NOMO-1 treated with DMSO at 0.1 percent for 48 hours (cell line): ENCODE measurements around the gene ME3.

ENCODE experiments used
- DNase-seq: peaks from one replicate; lab custom pipeline; 2025; ENCODE audit not compliant: unreplicated experiment; lab: John Stamatoyannopoulos, UW

The ME3 gene

DNA sequence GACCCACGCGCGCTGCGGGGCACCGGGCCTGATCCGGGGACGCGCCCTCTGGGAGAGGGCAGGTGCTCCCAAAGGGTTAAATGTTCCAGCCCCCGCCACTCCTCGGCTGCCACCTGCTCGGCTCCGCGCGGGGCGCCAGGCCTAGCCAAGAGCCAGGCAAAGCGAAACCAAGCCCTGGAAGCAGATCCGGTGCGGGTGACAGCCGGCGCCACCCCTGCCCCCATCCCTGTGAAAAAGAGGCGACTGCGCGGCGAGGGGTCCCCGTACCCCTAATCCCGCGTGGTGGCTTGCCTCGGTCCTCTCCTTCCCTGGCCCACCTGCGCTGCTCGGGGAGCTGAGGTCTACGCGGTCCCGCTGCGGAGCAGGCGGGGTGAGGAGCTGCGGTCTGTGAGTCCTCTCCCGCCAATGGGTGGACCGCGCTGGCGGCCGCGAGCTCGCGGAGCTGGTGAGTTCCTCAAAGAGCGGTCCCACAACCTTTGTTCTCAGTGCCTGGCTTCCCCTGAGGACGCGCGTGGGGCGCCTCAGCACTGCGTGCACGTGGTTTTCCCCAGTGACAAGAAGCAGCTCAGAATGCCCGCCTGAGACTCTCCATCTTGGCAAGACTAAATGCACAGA, at the start of gene ME3:
TSS of gene ME3 (minus strand) at position 610 of the 615 bp plus-strand sequence.
- peak; percentile 39 for DNase-seq

DNA sequence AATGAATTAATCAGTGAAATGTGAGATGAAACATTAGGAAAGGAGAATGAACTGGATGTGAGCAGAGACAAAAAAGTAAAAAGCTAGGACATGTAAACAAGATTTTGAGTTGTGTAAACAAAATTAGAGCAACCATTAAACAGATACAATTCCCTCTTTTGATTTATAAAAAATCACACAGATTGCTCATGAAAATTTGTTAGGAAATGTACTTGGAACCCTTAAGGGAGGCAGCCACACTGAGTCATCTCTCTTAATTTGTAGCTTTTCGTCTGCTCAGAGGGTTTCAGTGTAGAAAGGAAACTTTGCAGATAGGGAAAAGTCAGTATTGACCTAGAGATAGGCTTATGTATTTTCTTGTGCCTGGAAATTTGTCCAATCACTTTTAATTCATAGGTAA, 49.6 kb upstream of the ME3 start:
- DNase-seq = no peak

DNA sequence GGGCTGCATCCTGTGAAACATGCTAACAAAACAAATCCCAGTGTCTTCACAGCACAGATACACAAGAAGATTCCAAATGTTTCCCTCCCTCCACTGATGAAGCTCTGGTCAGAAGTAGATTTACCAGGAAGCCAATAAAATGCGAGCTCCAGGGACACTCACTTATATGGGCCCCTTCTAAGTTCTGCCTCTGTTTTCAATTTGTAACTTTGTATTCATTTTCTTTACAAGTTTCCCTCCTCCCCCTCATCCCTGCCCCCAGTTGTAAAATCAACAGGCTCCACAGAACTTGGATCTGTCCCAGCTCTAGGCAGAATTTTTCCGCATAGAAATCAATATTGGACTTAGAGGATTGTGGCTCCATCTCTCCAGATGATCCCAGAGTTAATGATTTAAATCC, 48.1 kb upstream of the ME3 start:
- DNase-seq = no peak

DNA sequence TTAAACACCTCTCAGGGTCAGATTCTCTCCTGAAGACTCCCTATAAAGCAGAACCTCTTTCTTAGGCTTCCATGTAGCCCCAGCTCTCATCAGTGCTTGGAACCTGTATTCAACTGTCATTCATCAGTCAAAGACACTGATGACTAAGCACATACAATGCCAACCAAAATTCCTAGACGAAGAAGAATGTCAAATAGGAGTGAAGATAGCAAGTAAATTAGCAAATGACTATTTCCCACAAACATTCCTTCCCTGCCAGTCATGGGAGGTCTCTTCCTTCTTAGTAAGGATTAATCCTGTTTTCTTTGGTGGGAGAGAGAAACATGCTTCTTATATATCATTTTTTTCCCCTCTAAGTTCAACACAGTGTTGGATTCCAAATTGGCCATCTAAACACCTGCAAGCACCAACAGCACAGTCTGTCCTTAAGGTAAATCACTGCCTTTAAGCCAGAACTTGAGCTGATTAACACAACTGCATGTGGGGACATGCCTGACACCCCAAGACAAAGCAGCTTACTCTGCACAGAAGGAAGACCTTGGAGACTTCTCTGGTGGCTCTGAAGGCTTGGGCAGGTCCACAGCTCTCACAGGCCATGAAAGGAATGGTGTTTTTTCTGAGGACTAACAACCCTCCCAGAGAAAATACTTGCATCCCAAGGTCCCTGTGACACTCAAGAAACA, 47.5 kb upstream of the ME3 start:
- no peak for DNase-seq

DNA sequence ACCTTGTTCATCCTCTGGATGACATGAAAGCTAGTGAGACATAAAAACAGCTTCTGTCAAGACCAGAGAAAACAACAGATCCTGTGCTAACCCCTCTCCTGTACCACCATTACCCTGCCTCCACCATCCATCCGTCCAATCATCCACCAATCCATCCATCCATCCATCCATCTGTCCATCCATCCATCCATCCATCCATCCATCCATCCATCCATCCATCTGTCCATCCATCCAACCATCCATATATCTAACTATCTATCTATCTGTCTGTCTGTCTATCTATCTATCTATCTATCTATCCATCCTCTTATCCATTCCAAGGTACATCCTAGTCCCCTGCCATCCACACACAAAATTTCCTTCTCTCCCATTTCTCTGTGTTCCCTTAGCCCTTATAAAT, 46.6 kb upstream of the ME3 start:
- no peak for DNase-seq

DNA sequence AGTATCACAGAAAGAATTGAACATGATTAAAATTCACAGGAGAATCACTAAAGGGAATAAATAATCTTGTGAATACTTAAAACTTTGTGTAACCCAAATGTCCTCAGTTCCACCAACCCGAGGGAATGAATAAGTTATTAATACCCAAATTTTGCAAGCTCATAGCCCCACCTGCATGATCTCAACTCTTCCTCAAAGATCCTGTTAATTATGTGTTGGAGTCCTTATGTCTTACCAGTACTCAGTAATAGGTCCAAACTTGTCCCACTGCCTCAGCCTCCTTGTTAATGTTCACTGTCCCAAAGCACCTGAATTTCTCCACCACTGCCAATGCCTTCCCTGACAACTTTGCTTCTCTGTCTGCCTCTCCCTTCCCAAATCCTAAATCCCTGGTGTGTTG, 46.1 kb upstream of the ME3 start:
- DNase-seq = no peak

DNA sequence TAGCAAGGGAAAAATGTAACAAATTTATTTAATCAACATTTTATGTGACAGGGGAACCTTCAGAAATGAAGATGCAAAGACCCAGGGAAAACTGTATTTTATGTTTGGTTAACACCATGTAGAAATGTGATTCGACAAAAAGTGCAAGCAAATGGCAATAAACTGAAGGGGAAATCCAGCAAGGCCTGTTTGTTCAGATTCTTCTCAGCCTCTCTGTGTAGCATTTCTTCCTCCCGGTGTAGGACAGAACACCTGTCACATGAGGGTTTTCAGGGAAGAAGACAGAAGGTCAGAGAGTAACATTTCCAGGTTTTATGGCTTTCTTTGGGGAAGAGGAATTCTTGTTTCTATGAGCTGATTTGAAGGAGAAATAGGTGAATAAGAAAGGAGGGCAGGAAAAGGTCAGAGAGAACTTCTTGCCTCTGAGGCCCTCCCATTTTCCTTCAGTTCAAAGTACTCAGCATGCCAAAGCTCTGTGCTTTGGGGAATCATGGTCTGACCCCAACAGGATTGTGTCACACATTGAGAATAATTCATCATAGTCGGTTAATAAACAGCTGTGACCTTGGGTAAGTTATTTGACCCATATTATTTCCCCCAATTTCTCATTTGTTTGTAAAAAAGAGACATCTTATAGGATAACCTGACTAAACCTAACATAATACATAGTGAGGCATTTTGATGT, 45.5 kb upstream of the ME3 start:
- DNase-seq = no peak

DNA sequence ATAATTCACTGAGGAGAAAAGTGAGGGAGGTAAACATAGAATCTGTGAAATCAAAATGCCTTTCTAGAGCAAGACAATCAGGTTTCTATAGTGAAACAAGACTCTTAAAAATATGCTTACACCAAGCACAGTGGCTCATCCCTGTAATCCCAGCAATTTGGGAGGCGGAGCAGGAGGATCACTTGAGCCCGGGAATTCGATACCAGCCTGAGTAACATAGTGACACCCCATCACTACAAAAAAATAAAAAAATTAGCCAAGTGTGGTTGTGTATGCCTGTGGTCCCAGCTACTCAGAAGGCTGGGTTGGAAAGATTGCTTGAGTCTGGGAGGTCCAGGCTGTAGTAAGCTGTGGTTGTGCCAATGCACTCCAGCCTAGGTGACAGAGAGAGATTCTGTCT, 43.2 kb upstream of the ME3 start:
- no peak for DNase-seq

DNA sequence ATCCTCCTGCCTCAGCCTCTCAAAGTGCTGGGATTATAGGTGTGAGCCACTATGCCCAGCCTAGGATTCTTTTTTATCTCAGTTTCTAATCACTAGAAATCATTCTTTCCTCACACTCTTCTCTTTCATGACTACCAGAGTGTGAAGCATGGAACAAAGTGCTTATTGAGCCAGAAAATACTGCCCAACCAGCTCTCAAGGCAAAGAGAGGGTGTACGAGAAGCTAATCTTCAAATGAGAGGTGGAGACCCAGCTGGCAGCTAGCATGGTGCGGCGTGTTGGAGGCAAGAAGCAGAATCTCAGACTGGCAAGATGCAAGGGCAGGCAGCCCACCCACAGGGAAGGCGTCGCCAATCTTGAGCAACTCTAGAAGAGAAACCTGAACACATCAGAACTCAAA, 41.1 kb upstream of the ME3 start:
- DNase-seq = no peak

DNA sequence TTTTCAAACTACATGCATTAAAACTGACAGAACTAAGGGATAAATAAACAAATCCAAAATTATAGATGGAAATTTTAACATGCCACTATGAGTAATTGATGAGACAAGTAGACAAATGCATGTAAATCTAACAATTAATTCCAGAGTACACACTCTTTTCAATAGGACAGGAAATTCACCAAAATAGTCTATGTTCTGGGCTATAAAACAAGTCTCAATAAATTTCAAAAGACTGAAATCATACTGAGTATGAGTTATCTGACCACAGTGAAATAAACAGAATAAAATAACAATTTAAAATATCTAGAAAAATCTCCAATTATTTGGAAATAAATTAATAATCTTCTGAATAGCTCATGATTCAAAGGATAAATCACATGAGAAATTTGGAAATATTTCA, 38.5 kb upstream of the ME3 start:
- no peak for DNase-seq

DNA sequence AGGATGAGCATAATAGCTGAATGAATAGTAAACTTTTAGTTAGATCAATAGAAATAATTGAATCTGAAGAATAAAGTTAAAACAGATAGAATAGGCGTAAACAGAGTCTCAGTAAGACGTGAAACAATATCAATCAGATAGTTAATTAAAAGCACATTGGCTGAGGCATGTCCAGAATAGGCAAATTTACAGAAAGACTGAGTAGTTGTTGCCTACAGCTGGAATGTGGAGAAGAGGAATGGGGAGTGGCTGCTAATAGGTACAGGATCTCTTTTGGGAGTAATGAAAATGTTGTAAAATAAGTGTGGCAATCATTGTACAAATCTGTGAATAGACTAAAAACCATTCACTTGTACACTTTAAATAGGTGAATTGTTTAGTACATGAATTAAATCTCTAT, 36.3 kb upstream of the ME3 start:
- DNase-seq = no peak

DNA sequence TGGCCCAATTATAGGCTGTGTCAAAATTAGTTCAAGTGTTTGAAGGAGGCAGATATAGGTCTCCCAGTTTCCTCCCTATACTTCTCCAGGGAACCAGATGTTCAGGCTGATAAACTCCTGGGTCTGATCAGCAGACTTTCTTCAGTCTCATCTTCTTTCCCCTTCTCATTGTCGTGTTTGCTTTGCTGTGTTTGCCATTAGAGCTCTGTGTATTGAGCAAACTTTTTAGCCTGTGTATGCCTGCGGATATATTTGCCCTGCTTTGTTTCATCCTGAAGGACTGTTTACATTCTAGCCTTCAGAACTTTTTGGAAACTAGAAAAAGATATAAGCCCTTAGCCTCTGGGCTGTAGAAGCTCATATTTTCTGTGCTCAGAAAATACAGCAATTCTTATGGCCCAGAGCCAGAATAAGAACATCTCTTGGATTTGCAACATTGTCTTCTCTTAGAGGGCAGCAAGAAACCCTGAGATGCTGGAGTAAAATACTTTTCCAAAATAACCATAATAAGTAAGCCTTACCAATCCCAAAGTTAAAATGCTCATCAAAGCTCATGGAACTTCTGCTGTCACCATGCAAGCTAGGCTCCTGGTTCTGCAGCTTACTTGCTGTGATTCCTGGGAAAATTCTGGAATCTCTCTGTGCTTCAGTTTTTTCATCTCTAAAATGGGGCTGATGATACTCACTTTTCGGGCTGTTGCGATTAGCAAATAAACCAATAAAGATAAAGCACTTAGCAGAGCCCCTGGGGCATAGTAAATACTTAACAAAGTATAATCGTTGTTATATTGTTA, 34.1 kb upstream of the ME3 start:
- no peak for DNase-seq

DNA sequence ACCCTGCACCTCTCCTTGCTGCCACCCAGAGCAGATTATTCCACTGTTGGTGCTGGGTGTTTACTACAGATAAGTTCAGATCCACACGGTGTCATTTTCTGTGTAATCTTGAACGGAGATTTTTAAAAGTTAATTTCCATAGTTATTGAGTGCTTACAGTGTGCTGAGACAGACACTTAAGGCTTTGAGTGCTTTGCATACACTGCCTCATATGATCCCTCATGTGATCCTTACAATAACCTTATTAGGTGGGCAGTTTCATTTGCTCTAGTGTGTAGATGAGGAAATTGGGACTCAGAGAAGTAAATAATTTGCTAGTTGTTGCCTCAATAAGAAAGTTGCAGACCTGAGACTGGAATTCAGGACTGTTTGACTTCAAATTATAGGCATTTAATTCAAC, 32.3 kb upstream of the ME3 start:
- no peak for DNase-seq

DNA sequence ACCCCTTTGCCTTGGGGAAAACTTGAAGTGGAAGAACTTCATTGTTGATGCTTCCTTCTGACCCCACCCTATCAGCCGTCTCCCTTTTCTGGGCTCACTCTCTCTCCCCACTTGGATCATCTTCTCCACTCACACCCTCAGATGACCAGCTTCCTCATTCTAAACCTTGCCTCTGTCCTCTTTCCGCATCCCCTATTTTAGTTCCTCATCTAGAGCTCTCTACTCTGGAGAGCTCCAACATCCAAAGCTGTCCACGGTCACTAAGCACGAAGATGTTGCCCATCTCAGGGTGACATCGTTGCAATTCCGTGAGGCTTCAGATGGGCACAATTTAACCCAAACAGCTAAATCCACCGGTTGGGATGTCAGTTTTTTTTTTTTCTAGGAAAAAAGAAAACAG, 31.6 kb upstream of the ME3 start:
- DNase-seq = peak; percentile 70

DNA sequence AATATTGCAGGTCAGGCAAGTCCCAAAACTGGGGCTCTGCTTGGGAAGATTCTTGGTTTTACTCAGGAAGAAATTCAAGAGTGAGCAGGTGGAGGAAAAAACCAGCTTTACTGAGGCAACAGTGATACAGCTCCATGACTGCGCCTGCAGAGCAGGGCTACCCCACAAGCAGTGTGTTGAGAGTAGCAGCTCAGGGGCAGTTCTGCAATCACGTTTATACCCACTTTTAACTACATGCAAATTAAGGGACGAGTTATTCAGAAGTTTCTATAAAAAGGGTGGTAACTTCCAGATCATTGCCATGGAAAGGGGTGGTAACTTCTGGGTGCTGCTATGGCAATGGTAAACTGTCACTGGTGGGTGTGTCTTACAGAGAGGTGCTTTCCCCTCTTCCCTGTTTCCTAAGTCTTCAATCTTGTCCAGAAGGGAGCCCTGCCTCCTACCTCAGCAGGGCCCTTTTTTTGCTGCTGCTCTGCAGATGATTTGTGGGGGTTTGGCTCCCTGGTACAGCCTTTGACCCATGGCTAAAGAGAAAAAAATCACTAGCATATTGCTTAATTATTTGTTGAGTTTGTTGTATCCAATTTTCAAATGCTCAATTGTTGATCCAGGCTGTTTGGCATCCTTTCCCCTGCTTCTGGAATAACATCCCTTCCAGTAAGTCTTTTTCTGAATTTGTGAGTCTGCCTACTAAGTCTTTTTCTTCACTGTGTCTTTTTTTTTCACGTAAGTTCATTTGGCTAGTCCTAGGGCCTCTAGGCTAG, 30.0 kb upstream of the ME3 start:
- DNase-seq = no peak

DNA sequence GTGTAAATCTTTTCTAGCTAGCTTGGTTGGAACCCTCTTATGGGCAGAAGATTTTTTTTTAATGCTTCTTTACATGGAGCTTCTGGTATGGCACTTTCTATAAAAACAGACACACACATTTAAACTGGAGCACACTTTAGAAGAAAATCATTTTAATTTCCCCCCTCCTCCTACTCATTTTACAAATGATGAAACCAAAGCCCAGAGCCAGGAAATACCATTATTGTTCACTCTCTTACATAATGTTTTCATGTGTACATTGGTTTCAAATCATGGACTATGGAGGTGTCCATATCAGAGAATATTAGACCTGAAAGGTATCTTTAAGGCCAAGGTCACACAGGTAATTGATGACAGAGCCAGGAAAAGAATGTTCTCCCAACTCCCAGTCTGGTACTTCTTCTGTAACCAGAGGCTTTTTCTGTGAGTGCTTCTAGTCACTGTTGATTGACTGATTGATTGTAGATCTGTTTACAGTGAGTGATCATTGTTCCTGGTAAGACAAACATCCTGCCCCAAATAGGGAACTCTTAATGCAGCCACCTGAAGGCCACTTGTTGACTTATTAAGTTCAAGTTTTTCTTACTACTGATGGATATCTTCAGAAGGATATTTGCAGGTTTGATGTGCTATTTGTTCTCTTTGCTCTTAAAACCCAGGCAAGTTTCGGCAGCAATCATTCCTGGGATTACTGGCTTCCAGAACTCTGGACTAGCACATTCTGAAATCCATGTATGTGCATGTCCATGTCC, 26.8 kb upstream of the ME3 start:
- DNase-seq = no peak

DNA sequence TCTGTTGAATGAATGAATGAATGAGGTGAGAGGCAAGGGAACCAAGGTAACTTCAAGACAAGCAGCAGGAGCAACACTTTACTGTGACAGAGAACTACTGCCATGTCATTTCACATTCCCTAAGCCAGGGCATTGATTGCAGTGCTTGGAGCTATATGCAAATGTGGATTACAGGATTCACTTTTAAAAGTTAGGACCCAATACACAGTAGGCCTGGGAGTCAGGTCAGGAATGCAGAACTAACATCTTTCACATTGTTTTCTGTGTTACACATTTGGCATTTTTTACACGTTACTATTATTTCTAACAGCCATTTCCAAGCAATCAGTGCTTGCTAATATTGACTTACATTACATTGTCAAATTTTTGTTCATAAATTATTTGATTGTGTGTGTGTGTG, 26.2 kb upstream of the ME3 start:
- no peak for DNase-seq

DNA sequence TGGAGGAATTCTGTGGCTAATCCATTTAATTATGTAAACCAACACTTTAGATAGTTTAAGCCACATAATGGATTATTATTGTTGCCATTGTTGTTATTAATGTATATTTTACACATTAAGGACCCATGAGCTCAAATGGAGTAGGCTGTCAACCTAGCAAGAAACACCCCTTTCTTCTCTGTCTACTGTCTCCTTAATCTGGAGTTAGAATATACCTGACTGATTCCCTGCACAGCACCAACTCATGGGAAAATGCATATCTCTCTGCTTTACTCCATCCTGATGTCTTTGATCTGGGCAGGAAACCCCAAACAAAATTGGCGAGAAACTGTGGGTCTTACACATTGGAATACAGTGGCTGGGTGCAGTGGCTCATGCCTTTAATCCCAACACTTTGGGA, 24.0 kb upstream of the ME3 start:
- DNase-seq = no peak

DNA sequence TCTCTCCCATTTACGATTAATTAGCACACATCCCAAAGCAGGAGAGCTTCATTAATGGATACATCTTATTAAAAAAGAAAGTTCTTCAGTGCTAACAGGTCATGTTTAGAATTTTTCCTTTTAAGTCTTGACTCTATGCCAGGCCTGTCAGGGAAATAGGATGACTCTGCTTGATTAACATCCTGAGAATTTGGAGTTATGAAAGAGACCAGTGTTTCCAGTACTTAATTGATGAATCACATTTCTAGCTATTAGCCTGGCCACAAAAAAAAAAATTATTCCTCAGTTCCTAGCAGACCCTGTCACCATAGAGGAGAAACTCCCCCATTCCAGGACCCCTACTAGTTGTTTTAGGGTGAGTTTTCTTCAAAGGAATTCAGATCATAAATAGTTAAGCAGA, 23.6 kb upstream of the ME3 start:
- no peak for DNase-seq

DNA sequence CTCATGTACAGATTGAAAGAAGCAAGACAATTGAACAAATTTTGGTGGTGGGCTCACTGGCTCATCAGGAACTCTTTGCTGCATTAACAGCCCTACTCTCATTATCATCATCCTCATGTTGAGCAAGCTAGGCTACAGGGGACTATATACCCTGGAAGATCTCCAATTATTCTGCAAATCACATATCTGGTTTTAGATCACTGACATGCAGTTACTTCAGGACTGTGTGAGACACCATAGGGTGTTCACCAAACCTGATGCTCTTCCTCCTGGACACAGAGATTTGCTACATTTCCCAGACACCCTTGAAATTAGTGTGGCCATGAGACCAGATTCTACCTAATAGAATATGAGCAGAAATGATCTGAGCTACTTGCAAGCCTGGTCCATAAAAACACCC, 23.0 kb upstream of the ME3 start:
- DNase-seq = no peak
